H1 (cell line): Measurements from ENCODE around the gene GRB14. TPM values are rescaled to one million over a fixed set of nuclear protein-coding genes. Genes with fewer than 3 reads are reported as not detected.

ENCODE experiments used
- CTCF ChIA-PET: fragments of 300-600 bp; sonication (Branson Sonifier 250); formaldehyde crosslinking; loops from one replicate; lab custom pipeline; 2021; ENCODE audit not compliant: partially characterized antibody; lab: Charles Lee
- POLR2A ChIA-PET: fragments of 300-600 bp; sonication (Branson Sonifier 250); formaldehyde crosslinking; loops from one replicate; lab custom pipeline; 2021; ENCODE audit warnings: inconsistent platforms; ENCODE audit not compliant: partially characterized antibody; lab: Charles Lee
- DNase-seq, 2 experiments: peaks; one replicate each; pipeline versions ENCODE4 v3.0.0 to v3.0.0-alpha.2; 2010 to 2022; ENCODE audit warnings: low spot score in 2 of 2, low read depth in 1 of 2, mixed read lengths in 1 of 2
- FAIRE-seq: peaks from 2 replicates; lab custom pipeline; 2011; peaks lifted over from hg19 to GRCh38; lab: Jason Lieb, UNC
- H2AFZ ChIP-seq: 2 replicates; pipeline ENCODE4 v1.8.1; 2012; ENCODE audit warnings: low read length, inconsistent platforms
- H2AK5ac ChIP-seq: 2 replicates; pipeline ENCODE4 v1.6.1; 2013; ENCODE audit warnings: low read depth, low read length
- H2BK120ac ChIP-seq: replicated peaks from 2 replicates; pipeline ENCODE3; 2013; ENCODE audit warnings: low read depth, low read length, inconsistent platforms
- H2BK12ac ChIP-seq: 2 replicates; pipeline ENCODE4 v1.6.1; 2013; ENCODE audit warnings: low read depth, low read length
- H2BK15ac ChIP-seq: 2 replicates; pipeline ENCODE4 v1.6.1; 2013; ENCODE audit warnings: low read length
- H2BK20ac ChIP-seq: 2 replicates; pipeline ENCODE4 v1.6.1; 2013; ENCODE audit warnings: low read length
- H2BK5ac ChIP-seq: 2 replicates; pipeline ENCODE4 v1.6.1; 2013; ENCODE audit warnings: low read depth, low read length
- H3K14ac ChIP-seq: 2 replicates; pipeline ENCODE4 v1.6.1; 2013; ENCODE audit warnings: inconsistent platforms; ENCODE audit not compliant: insufficient read length
- H3K18ac ChIP-seq: 2 replicates; pipeline ENCODE4 v1.6.1; 2013; ENCODE audit warnings: low read length; ENCODE audit errors: extremely low read depth
- H3K23ac ChIP-seq: 2 replicates; pipeline ENCODE4 v1.6.1; 2013; ENCODE audit warnings: inconsistent platforms; ENCODE audit not compliant: insufficient read length
- H3K23me2 ChIP-seq: 2 replicates; pipeline ENCODE4 v1.6.1; 2013; ENCODE audit warnings: low read depth, low read length
- H3K27ac ChIP-seq: 2 replicates; pipeline ENCODE4 v1.6.1; 2011; ENCODE audit warnings: low read depth, low read length, inconsistent platforms
- H3K27me3 ChIP-seq, 4 experiments: replicated peaks in 1 of 4; 1 replicate in 1 of 4; 2 replicates in 3 of 4; pipeline versions ENCODE4 v1.6.1 to v1.8.1; 2011 to 2013; ENCODE audit warnings: low read length in 3 of 4, mild to moderate bottlenecking in 3 of 4, inconsistent platforms in 2 of 4, mixed read lengths in 2 of 4, moderate library complexity in 1 of 4; ENCODE audit not compliant: control insufficient read depth in 3 of 4, insufficient read depth in 3 of 4; ENCODE audit errors: extremely low read depth in 1 of 4
- H3K36me3 ChIP-seq, 4 experiments: 2 replicates each; pipeline versions ENCODE4 v1.6.1 to v1.8.1; 2011 to 2013; ENCODE audit warnings: mild to moderate bottlenecking in 4 of 4, low read length in 3 of 4, moderate library complexity in 2 of 4, control low read depth in 1 of 4, inconsistent platforms in 1 of 4; ENCODE audit not compliant: insufficient read depth in 4 of 4, control insufficient read depth in 2 of 4
- H3K4ac ChIP-seq: replicated peaks from 2 replicates; pipeline ENCODE3; 2013; ENCODE audit warnings: low read length, low read depth, mixed read lengths, inconsistent platforms; ENCODE audit not compliant: insufficient read length
- H3K4me1 ChIP-seq, 4 experiments: replicated peaks in 1 of 4; 1 replicate in 1 of 4; 2 replicates in 3 of 4; pipeline versions ENCODE4 v1.6.1 to v1.8.1; 2011 to 2013; ENCODE audit warnings: low read length in 3 of 4, inconsistent platforms in 2 of 4, mixed read lengths in 1 of 4; ENCODE audit not compliant: insufficient read depth in 4 of 4, control insufficient read depth in 3 of 4
- H3K4me2 ChIP-seq, 2 experiments: 2 replicates each; pipeline versions ENCODE4 v1.6.1 to v1.8.1; 2011 to 2013; ENCODE audit warnings: low read depth in 2 of 2, low read length in 2 of 2, control low read depth in 1 of 2, inconsistent platforms in 1 of 2, mild to moderate bottlenecking in 1 of 2; ENCODE audit not compliant: insufficient read depth in 1 of 2
- H3K4me3 ChIP-seq, 4 experiments: fragments of 200-600, 300-600 bp in 1 of 4; sonication (generic), shearing (Covaris generic), sonication (Bioruptor Twin) in 1 of 4; 2 replicates each; pipeline versions ENCODE4 v1.5.1 to v1.8.1; 2011 to 2016; ENCODE audit warnings: low read length in 4 of 4, low read depth in 3 of 4, control low read depth in 2 of 4, inconsistent platforms in 2 of 4, mild to moderate bottlenecking in 2 of 4, mixed read lengths in 1 of 4, moderate library complexity in 1 of 4; ENCODE audit not compliant: insufficient read depth in 2 of 4; ENCODE audit errors: extremely low read depth in 1 of 4
- H3K56ac ChIP-seq: replicated peaks from 2 replicates; pipeline ENCODE3; 2013; ENCODE audit warnings: low read depth, mild to moderate bottlenecking, mixed read lengths, low read length, inconsistent platforms; ENCODE audit not compliant: insufficient read length
- H3K79me1 ChIP-seq: 2 replicates; pipeline ENCODE4 v1.6.1; 2013; ENCODE audit warnings: low read depth, low read length, control low read depth
- H3K79me2 ChIP-seq, 2 experiments: 2 replicates each; pipeline versions ENCODE4 v1.6.1 to v1.8.1; 2012 to 2013; ENCODE audit warnings: low read length in 2 of 2, mild to moderate bottlenecking in 2 of 2, inconsistent platforms in 1 of 2; ENCODE audit not compliant: insufficient read depth in 2 of 2, control insufficient read depth in 1 of 2
- H3K9ac ChIP-seq, 4 experiments: replicated peaks in 1 of 4; 1 replicate in 1 of 4; 2 replicates in 3 of 4; pipeline versions ENCODE4 v1.6.1 to v1.8.1; 2011 to 2013; ENCODE audit warnings: low read depth in 3 of 4, low read length in 3 of 4, control low read depth in 2 of 4, mild to moderate bottlenecking in 2 of 4, moderate library complexity in 2 of 4, inconsistent platforms in 1 of 4; ENCODE audit errors: extremely low read depth in 1 of 4
- H3K9me3 ChIP-seq, 2 experiments: 2 replicates each; pipeline versions ENCODE4 v1.6.1 to v1.8.1; 2012 to 2013; ENCODE audit warnings: mild to moderate bottlenecking in 2 of 2, moderate library complexity in 2 of 2, control low read depth in 1 of 2, inconsistent platforms in 1 of 2, low read depth in 1 of 2, low read length in 1 of 2, mixed read lengths in 1 of 2; ENCODE audit not compliant: insufficient read depth in 2 of 2
- H4K20me1 ChIP-seq, 2 experiments: replicated peaks in 1 of 2; 2 replicates each; pipeline versions ENCODE3 to v1.8.1; 2011 to 2013; ENCODE audit warnings: inconsistent platforms in 2 of 2, low read length in 2 of 2, mild to moderate bottlenecking in 1 of 2; ENCODE audit not compliant: insufficient read depth in 2 of 2, control insufficient read depth in 1 of 2
- H4K5ac ChIP-seq: 2 replicates; pipeline ENCODE4 v1.6.1; 2013; ENCODE audit warnings: low read length, low read depth, mixed read lengths, inconsistent platforms; ENCODE audit not compliant: insufficient read length
- H4K8ac ChIP-seq: 2 replicates; pipeline ENCODE4 v1.8.0; 2013; ENCODE audit warnings: mild to moderate bottlenecking, moderate library complexity, low read length, inconsistent platforms; ENCODE audit not compliant: insufficient read depth; ENCODE audit errors: extremely low read depth
- H4K91ac ChIP-seq: replicated peaks from 2 replicates; pipeline ENCODE3; 2013; ENCODE audit warnings: low read length, mixed read lengths, inconsistent platforms; ENCODE audit not compliant: insufficient read length
- CREB1 ChIP-seq: IDR thresholded peaks from 2 replicates; pipeline ENCODE4 v1.6.1; 2012; ENCODE audit warnings: inconsistent platforms
- CTBP2 ChIP-seq: IDR thresholded peaks from 2 replicates; pipeline ENCODE4 v1.7.0; 2011; ENCODE audit warnings: borderline replicate concordance, mild to moderate bottlenecking, moderate library complexity, mixed read lengths, low read length; ENCODE audit not compliant: insufficient read depth, insufficient read length
- POLR2A ChIP-seq, 2 experiments: IDR thresholded peaks; 1 replicate in 1 of 2; 2 replicates in 1 of 2; pipeline ENCODE4 v1.6.1; 2011; ENCODE audit warnings: low read depth in 2 of 2, low read length in 2 of 2, mild to moderate bottlenecking in 2 of 2; ENCODE audit errors: control extremely low read depth in 1 of 2
- TCF12 ChIP-seq: IDR thresholded peaks from 2 replicates; pipeline ENCODE4 v1.6.1; 2011; ENCODE audit warnings: low read depth, mild to moderate bottlenecking, low read length
- WGBS, 2 experiments: shearing (Covaris generic) in 1 of 2; methylation state at CpG; one replicate each; pipeline versions ENCODE4 v1.1.6 to v1.1.7; 2013 to 2015; ENCODE audit warnings: low lambda C conversion rate in 2 of 2, mixed read lengths in 2 of 2, inconsistent platforms in 1 of 2, low coverage in 1 of 2, missing lambda C conversion rate in 1 of 2; ENCODE audit not compliant: insufficient replicate concordance in 2 of 2, insufficient coverage in 1 of 2, insufficient read length in 1 of 2; ENCODE audit errors: extremely low coverage in 1 of 2, missing lambda C conversion rate in 1 of 2; 5-methylcytosine and 5-hydroxymethylcytosine counted together
- polyA plus RNA-seq, 7 experiments: library from polyadenylated mRNA; depleted of rRNA in 3 of 7; stranded (reverse) in 5 of 7; unstranded in 2 of 7; fragments of >200 nt in 5 of 7; fragments of 200-250 nt in 2 of 7; gene quantifications; 1 replicate in 5 of 7; 2 replicates in 1 of 7; 4 replicates in 1 of 7; pipeline versions ENCODE4 v1.2.1 to v1.2.3, GENCODE V29; 2011 to 2013; ENCODE audit warnings: missing spikeins in 2 of 7, mixed read lengths in 2 of 7
- total RNA-seq: library from RNA; stranded (reverse); fragmentation: NEBNext Ultra II Directional; extraction: Animal tissue kit (Norgen Biotek cat#: 25700); gene quantifications from 2 replicates; pipeline ENCODE4 v1.2.1, GENCODE V29; 2021
- TF ChIP-seq, protein P1 (sequence below): IDR thresholded peaks from 2 replicates; pipeline ENCODE4 v1.6.1; 2011; ENCODE audit warnings: low read length, improper control_type of control experiment
- TF ChIP-seq, protein P2 (sequence below), 3 experiments: IDR thresholded peaks; 1 replicate in 2 of 3; 2 replicates in 1 of 3; pipeline versions ENCODE4 v1.5.1 to v1.6.1; 2011; ENCODE audit warnings: low read length in 3 of 3, mild to moderate bottlenecking in 3 of 3, inconsistent platforms in 2 of 3, low read depth in 1 of 3, moderate library complexity in 1 of 3; ENCODE audit not compliant: insufficient read depth in 1 of 3; ENCODE audit errors: control extremely low read depth in 1 of 3

GRB14 gene
- total and polyA plus RNA-seq, 2 of the 8 experiments (the other 6 are each of a cell fraction or from before 2014, with no cell fraction given) = 2.5 to 11.6 TPM

DNA sequence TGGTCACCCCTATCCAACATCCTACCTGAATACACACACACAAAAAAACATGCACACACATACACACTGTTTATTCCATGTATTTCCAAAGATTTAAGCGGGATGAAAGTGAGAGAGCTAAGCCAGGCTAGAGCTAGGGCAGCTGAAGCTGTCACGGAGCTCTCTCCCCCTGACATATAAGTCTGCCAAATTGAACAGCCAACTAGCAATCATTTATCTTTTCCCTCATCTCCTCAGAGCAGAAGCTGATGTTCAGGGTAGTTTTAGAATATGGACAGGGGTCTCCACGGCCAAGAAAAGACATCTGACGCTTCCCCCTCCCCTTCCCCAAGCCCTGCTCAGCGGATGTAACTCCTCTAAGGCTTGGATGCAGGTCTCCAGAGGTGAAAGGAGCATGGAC, 171.6 kb downstream of the GRB14 start:
- H3K36me3 ChIP-seq = no peaks in the 10 kb centered on the region
- H2AFZ ChIP-seq = peak overlapping the region; percentile 43; the same call in 1 of the 2 replicates
- no peak overlapping the region for H3K23ac ChIP-seq
- no peak overlapping the region for H3K4me3 ChIP-seq
- no peak overlapping the region for H4K91ac ChIP-seq
- H4K8ac ChIP-seq = no peak overlapping the region
- POLR2A ChIA-PET = no interaction called here
- H4K5ac ChIP-seq = no peak overlapping the region
- H4K20me1 ChIP-seq = no peaks in the 10 kb centered on the region
- H3K79me1 ChIP-seq = no peaks in the 10 kb centered on the region
- WGBS, 2 experiments = 95% methylated on average over 5 of the region's 5 CpGs; no CpG with 5 or more reads in 1 of the 2 experiments
- FAIRE-seq = no peak
- no peak for DNase-seq
- H2BK20ac ChIP-seq = no peak overlapping the region
- no peak overlapping the region for H2BK120ac ChIP-seq
- no peaks in the 10 kb centered on the region for H3K27me3 ChIP-seq
- H3K4me1 ChIP-seq = no peaks in the 10 kb centered on the region
- H3K23me2 ChIP-seq = no peaks in the 10 kb centered on the region
- no peak overlapping the region for H2BK5ac ChIP-seq
- H3K27ac ChIP-seq = no peak overlapping the region
- no peak overlapping the region for H3K9ac ChIP-seq
- no peak overlapping the region for H2AK5ac ChIP-seq
- no peaks in the 10 kb centered on the region for H3K9me3 ChIP-seq
- H3K14ac ChIP-seq = no peak overlapping the region
- CTCF ChIA-PET = interaction anchor here (0.6 to 0.8 kb wide), 2 partner anchors 46 to 174 kb away, joined by 3 read pairs; no protein-coding TSS in a partner anchor
- no peak overlapping the region for H3K4me2 ChIP-seq
- no peak overlapping the region for H3K18ac ChIP-seq
- H3K4ac ChIP-seq = no peak overlapping the region
- no peak overlapping the region for H2BK15ac ChIP-seq
- H3K56ac ChIP-seq = no peak overlapping the region
- no peaks in the 10 kb centered on the region for H3K79me2 ChIP-seq
- H2BK12ac ChIP-seq = no peak overlapping the region
- TF ChIP-seq, protein P1, sequence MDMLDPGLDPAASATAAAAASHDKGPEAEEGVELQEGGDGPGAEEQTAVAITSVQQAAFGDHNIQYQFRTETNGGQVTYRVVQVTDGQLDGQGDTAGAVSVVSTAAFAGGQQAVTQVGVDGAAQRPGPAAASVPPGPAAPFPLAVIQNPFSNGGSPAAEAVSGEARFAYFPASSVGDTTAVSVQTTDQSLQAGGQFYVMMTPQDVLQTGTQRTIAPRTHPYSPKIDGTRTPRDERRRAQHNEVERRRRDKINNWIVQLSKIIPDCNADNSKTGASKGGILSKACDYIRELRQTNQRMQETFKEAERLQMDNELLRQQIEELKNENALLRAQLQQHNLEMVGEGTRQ = no peak
- TF ChIP-seq, protein P2, sequence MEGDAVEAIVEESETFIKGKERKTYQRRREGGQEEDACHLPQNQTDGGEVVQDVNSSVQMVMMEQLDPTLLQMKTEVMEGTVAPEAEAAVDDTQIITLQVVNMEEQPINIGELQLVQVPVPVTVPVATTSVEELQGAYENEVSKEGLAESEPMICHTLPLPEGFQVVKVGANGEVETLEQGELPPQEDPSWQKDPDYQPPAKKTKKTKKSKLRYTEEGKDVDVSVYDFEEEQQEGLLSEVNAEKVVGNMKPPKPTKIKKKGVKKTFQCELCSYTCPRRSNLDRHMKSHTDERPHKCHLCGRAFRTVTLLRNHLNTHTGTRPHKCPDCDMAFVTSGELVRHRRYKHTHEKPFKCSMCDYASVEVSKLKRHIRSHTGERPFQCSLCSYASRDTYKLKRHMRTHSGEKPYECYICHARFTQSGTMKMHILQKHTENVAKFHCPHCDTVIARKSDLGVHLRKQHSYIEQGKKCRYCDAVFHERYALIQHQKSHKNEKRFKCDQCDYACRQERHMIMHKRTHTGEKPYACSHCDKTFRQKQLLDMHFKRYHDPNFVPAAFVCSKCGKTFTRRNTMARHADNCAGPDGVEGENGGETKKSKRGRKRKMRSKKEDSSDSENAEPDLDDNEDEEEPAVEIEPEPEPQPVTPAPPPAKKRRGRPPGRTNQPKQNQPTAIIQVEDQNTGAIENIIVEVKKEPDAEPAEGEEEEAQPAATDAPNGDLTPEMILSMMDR (IDR thresholded peaks at IDR 0.05; ENCODE audit: control extremely low read depth in 1 of 3, insufficient read depth in 1 of 3, low read depth in 1 of 3, low read length in 3 of 3) = no peak
- TF ChIP-seq POLR2A (IDR thresholded peaks at IDR 0.05; ENCODE audit: control extremely low read depth in 1 of 2, low read depth in 2 of 2, low read length in 2 of 2) = no peak
- TF ChIP-seq CREB1 = no peak
- TF ChIP-seq TCF12 = no peak
- TF ChIP-seq CTBP2 = no peak
